Cardiac muscle cell (in vitro differentiated cells and primary cell): ENCODE results near the gene ZNF502. TPM values are rescaled to one million over a fixed set of nuclear protein-coding genes. Genes with fewer than 3 reads are reported as not detected.

ENCODE experiments used
- DNase-seq, 2 donors: peaks; one replicate each; pipeline versions ENCODE4 v3.0.0 to v3.0.0-alpha.2; 2010 to 2017; ENCODE audit warnings: low read depth in 1 of 2, low spot score in 1 of 2
- H3K27ac ChIP-seq: fragments of 200-600 bp; sonication (generic); 2 replicates; pipeline ENCODE4 v1.5.1; 2016
- H3K27me3 ChIP-seq: fragments of 200-600 bp; sonication (generic); 2 replicates; pipeline ENCODE4 v1.6.0; 2016; ENCODE audit warnings: control low read depth
- H3K36me3 ChIP-seq: fragments of 200-600 bp; sonication (generic); 2 replicates; pipeline ENCODE4 v1.5.1; 2016; ENCODE audit warnings: control low read depth
- H3K4me1 ChIP-seq: fragments of 200-600 bp; sonication (generic); 2 replicates; pipeline ENCODE4 v1.8.1; 2017; ENCODE audit warnings: low read depth, mild to moderate bottlenecking, mixed run types
- H3K4me3 ChIP-seq: fragments of 200-600 bp; sonication (generic); 2 replicates; pipeline ENCODE4 v1.5.1; 2016; ENCODE audit warnings: mild to moderate bottlenecking
- H3K9me3 ChIP-seq: fragments of 200-600 bp; sonication (generic); 2 replicates; pipeline ENCODE4 v1.5.1; 2017; ENCODE audit warnings: low read depth, mild to moderate bottlenecking, control low read depth
- polyA plus RNA-seq: library from polyadenylated mRNA; unstranded; fragments of >200 nt; fragmentation: Nextera tagmentation; extraction: Ambion mirVana; gene quantifications from 2 replicates; pipeline ENCODE4 v1.2.1, GENCODE V29; 2016
- total RNA-seq: library from RNA; depleted of rRNA; stranded (reverse); fragments of >200 nt; gene quantifications from 2 replicates; pipeline ENCODE4 v1.2.3, GENCODE V29; 2016
- TF ChIP-seq, protein P1 (sequence below): IDR thresholded peaks from 2 replicates; pipeline ENCODE4 v1.5.1; 2012; ENCODE audit warnings: low read depth, mild to moderate bottlenecking, low read length

Gene ZNF502
- total and polyA plus RNA-seq, 2 experiments from 2014 or later: 2.0 to 2.9 TPM

DNA sequence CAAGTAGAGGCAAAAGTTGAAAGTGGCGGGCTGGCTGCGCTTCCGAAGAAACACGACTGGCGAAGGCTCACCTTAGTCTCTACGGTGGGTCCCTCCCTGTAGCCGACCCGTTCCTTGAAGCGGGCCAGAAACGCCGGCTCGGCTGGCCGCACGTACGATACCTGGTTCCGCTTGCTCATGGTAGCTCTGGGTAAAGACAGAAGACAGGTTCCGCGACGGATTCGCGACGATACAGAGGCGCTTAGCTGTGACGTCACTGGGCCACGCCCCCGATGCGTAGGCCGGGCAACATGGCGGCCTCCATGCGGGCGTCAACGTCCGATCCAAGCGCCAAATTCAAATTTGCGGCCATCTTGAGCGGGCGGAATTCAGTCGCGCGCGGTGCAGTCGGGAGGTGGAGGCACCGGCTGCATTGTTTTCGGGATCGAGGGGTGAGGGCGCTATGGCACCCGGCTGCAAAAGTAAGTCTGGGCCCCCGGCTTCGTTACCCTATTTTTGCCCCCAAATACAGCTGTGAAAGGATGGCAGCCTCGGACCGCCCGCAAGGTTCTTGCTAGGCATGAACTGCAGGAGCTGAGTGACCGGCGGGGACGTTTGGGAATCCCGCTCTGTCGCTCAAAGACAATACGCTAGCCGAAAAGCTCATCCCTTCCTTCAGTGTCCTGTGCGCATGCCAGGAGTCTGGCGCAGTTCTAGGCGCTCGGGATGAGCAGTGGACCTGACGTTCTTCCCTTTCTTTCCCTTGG is 49.1 kb downstream of the ZNF502 start, which contains the start of the genes KIAA1143 and KIF15:
TSS of gene KIAA1143 (minus strand) at position 196 of the 746 bp plus-strand sequence. CDS start at position 179, 17 bp downstream.
TSS of gene KIF15 (plus strand) at position 371 of the 746 bp plus-strand sequence. CDS start at position 443, 72 bp downstream.
- H3K9me3 ChIP-seq: no peaks in the 10 kb centered on the region
- H3K36me3 ChIP-seq: no peaks in the 10 kb centered on the region

DNA sequence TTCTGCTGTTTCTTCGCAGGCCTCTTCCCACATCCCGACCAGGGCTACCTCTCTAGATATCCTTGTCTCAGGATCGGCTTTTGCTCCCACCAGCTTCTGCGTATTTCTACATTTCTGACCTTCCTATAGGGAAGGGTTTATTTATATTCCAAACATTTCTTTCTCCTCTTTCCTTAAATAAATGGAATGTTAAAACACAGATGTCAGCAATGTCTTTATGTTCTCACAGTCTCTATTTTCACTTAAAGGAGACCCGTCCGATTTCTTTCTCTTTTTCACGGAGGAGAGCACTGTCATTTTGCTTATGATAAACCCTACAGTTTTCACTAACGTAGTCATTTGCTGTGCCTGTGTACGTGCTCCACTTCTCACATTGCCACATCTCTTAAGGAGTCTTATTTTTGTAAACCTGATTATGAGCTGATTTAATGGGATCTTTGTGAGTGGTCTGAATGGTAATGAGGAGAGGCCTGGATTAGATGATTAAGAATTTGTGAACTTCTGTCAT is 49.8 kb downstream of the ZNF502 start:
- Histone ChIP-seq H3K27ac (peak overlapping the region; percentile 44), H3K36me3 (no peaks in the 10 kb centered on the region), H3K9me3 (no peaks in the 10 kb centered on the region), H3K4me1 (no peaks in the 10 kb centered on the region), H3K4me3 (peak overlapping the region; percentile 92), H3K27me3 (no peaks in the 10 kb centered on the region)
- DNase-seq: peak in 1 of 2 donors; percentile 10
- TF ChIP-seq, protein P1, sequence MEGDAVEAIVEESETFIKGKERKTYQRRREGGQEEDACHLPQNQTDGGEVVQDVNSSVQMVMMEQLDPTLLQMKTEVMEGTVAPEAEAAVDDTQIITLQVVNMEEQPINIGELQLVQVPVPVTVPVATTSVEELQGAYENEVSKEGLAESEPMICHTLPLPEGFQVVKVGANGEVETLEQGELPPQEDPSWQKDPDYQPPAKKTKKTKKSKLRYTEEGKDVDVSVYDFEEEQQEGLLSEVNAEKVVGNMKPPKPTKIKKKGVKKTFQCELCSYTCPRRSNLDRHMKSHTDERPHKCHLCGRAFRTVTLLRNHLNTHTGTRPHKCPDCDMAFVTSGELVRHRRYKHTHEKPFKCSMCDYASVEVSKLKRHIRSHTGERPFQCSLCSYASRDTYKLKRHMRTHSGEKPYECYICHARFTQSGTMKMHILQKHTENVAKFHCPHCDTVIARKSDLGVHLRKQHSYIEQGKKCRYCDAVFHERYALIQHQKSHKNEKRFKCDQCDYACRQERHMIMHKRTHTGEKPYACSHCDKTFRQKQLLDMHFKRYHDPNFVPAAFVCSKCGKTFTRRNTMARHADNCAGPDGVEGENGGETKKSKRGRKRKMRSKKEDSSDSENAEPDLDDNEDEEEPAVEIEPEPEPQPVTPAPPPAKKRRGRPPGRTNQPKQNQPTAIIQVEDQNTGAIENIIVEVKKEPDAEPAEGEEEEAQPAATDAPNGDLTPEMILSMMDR: no peak

More for the DNA sequence above, 49.1 kb downstream of the ZNF502 start, which contains the start of the genes KIAA1143 and KIF15:
- DNase-seq: peak; percentile 97 to 98
- Histone ChIP-seq H3K27me3 (no peaks in the 10 kb centered on the region), H3K27ac (peak within 1 kb of the TSS; percentile 84), H3K4me3 (peak within 1 kb of the TSS; percentile 92), H3K4me1 (no peaks in the 10 kb centered on the region)
- TF ChIP-seq, protein P1: no peak

DNA sequence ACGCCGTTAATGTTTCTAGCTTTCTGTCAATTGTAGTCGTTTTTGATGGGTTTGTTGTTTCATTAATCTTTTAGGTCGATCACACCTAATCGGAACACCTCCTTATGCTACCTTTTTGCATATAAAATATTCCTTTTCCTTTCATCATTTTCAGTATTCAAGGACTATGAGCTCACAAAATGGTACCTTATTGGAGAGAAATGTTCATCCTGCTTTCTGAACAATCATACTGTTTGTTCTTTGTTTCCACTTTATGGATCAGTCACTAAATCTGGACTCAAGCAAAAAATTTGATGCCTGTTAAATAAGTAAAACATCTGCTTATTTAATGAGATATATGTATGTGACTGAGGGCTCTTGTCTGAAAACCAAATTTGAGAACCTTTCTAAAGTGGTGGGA is 50.2 kb downstream of the ZNF502 start:
- TF ChIP-seq, protein P1: no peak
- Histone ChIP-seq H3K9me3 (no peaks in the 10 kb centered on the region), H3K27me3 (no peaks in the 10 kb centered on the region), H3K4me3 (peak overlapping the region; percentile 92), H3K36me3 (no peaks in the 10 kb centered on the region), H3K4me1 (no peaks in the 10 kb centered on the region), H3K27ac (no peak overlapping the region)
- no peak for DNase-seq

DNA sequence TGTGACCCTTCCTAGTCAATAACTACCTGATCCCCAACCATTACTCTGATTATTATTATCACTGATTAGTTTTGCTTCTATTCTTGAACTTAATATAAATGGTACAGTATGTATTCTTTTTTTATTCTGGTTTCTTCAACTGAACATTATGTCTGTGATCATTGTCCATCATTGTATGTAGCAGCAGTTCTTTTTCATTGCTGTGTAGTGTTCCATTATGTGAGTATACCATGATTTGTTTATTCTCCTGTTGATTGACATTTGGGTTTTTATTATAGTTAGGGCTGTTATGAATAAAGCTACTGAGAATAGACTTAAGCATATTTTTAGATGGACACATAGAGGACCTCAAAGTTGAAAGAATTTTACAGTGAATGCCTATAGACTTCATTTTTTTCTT is 51.8 kb downstream of the ZNF502 start:
- Histone ChIP-seq H3K27ac (no peak overlapping the region), H3K4me1 (no peaks in the 10 kb centered on the region), H3K4me3 (no peak overlapping the region), H3K36me3 (no peaks in the 10 kb centered on the region), H3K9me3 (no peaks in the 10 kb centered on the region), H3K27me3 (no peaks in the 10 kb centered on the region)
- TF ChIP-seq, protein P1: no peak
- no peak for DNase-seq

DNA sequence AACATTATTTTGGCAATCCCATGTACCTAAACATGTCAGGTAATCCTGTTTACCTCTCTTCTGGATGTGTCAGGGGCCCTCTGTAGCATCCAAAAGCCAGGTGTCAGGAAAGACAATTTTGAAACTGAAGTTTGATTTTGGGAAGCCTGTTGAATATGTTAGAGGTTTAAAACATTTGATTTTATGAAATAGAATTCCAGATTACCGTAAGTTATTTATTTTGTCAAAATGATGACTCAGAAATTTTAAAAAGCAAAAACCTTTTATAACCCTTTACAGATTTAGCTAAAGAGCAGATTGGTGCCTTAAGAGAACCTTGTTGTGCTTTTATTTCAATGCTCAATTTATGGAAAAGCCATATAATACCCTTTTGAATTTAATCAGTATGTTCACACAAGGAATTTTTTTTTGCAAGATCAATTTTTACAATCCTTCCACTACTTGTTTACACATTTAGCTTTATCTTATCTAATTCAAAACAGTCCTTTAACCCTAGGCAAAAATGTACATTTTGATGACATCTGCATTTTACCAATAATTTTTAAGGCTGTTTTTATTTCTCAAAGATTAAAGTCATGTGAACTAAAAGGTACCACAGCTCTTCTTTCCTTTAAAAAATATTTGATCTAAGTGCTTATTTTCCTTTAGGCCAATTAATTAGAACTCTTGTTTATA is 59.1 kb downstream of the ZNF502 start:
- Histone ChIP-seq H3K4me3 (no peak overlapping the region), H3K36me3 (no peaks in the 10 kb centered on the region), H3K27ac (no peak overlapping the region), H3K4me1 (no peaks in the 10 kb centered on the region), H3K27me3 (no peaks in the 10 kb centered on the region), H3K9me3 (peaks cover 4% of the 10 kb centered on the region)
- TF ChIP-seq, protein P1: no peak
- no peak for DNase-seq
